HG02973 (cell line): Measurements from ENCODE around the gene ZFYVE21.

Experiments
- ATAC-seq: cut with Tn5 transposase; IDR thresholded peaks from one replicate; pipeline ENCODE4 v1.9.1; 2021; ENCODE audit warnings: moderate library complexity; ENCODE audit not compliant: unreplicated experiment

ZFYVE21 gene

GRCh38 chr14:103704708-103705107 lies 10.9 kb upstream of the ZFYVE21 start:
- ATAC-seq = no peak

GRCh38 chr14:103705118-103705503 lies 10.5 kb upstream of the ZFYVE21 start:
- no peak for ATAC-seq

- no peak for ATAC-seq
These were observed 9.9 kb upstream of the ZFYVE21 start for GRCh38 chr14:103705504-103706284.

- no peak for ATAC-seq
These were observed 8.9 kb upstream of the ZFYVE21 start for GRCh38 chr14:103706551-103707328.

GRCh38 chr14:103707329-103708263 lies 8.0 kb upstream of the ZFYVE21 start:
- no peak for ATAC-seq

GRCh38 chr14:103708750-103709187 lies 6.8 kb upstream of the ZFYVE21 start:
- ATAC-seq = no peak

GRCh38 chr14:103709814-103710213 lies 5.8 kb upstream of the ZFYVE21 start:
- ATAC-seq = no peak

GRCh38 chr14:103710771-103711377 lies 4.7 kb upstream of the ZFYVE21 start:
- ATAC-seq = no peak

GRCh38 chr14:103711516-103712431 lies 3.8 kb upstream of the ZFYVE21 start:
- no peak for ATAC-seq

GRCh38 chr14:103712633-103713247 lies 2.9 kb upstream of the ZFYVE21 start:
- no peak for ATAC-seq

- ATAC-seq = no peak
These were observed 2.1 kb upstream of the ZFYVE21 start for GRCh38 chr14:103713304-103714062.

- no peak for ATAC-seq
These were observed 1.4 kb upstream of the ZFYVE21 start for GRCh38 chr14:103714063-103714724.

GRCh38 chr14:103716091-103716801 lies 636 bp downstream of the ZFYVE21 start:
- no peak for ATAC-seq

- ATAC-seq = no peak
These were observed 1.3 kb downstream of the ZFYVE21 start for GRCh38 chr14:103716899-103717411.

GRCh38 chr14:103718572-103718971 lies 3.0 kb downstream of the ZFYVE21 start:
- ATAC-seq = no peak

- ATAC-seq = no peak
These were observed 4.1 kb downstream of the ZFYVE21 start for GRCh38 chr14:103719751-103720150.
